ENCODE data around the gene COLQ. TPM values are rescaled to one million over a fixed set of nuclear protein-coding genes. Genes with fewer than 3 reads are reported as not detected.

Gene COLQ
- total RNA-seq, 1 experiment from 2014 or later: not detected

DNA sequence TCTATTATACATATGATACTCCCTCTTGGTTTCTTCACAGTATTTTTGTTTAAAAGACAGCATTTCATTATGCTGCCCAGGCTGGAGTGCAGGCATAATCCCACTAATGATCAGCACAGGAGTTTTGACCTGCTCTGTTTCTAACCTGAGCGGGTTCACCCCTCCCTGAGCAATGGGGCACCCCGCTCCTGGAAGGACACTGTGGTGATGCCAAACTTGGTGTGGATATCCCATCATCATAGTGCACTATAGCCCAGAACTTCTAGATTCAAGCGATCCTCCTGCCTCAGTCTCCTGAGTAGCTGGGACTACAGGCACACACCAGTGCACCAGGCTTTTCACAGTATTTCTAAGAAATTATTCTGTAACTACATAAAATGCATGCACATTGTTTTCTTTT lies 14.9 kb downstream of the COLQ start:
- ChIA-PET POLR2A (no interaction called here), CTCF (no interaction called here)
- H3K4me1 ChIP-seq: no peaks in the 10 kb centered on the region
- H3K4me3 ChIP-seq (ENCODE audit: low read depth, low read length): no peak overlapping the region
- H3K9me3 ChIP-seq: no peaks in the 10 kb centered on the region
- no TSS peak for BruUV-seq (replicated peaks)
- H3K36me3 ChIP-seq (ENCODE audit: control insufficient read depth, insufficient read depth, low read length): no peaks in the 10 kb centered on the region
- Mint-ChIP-seq H3K4me1 (ENCODE audit: low read depth, unreplicated experiment) (no peaks in the 10 kb centered on the region), H3K27ac (ENCODE audit: unreplicated experiment) (no peak overlapping the region), H3K27me3 (ENCODE audit: insufficient read depth, unreplicated experiment) (no peaks in the 10 kb centered on the region), H3K9me3 (ENCODE audit: unreplicated experiment) (no peaks in the 10 kb centered on the region), H3K36me3 (ENCODE audit: insufficient read depth, unreplicated experiment) (no peaks in the 10 kb centered on the region), H3K4me3 (ENCODE audit: unreplicated experiment) (no peak overlapping the region)
- no peaks in the 10 kb centered on the region for H3K27me3 ChIP-seq (replicated peaks; ENCODE audit: control insufficient read depth, insufficient read depth, low read length)
- no peak for DNase-seq
- intact Hi-C loops (cut with micrococcal nuclease; ENCODE audit: unreplicated experiment): no loop called here
- TF ChIP-seq, protein P1, sequence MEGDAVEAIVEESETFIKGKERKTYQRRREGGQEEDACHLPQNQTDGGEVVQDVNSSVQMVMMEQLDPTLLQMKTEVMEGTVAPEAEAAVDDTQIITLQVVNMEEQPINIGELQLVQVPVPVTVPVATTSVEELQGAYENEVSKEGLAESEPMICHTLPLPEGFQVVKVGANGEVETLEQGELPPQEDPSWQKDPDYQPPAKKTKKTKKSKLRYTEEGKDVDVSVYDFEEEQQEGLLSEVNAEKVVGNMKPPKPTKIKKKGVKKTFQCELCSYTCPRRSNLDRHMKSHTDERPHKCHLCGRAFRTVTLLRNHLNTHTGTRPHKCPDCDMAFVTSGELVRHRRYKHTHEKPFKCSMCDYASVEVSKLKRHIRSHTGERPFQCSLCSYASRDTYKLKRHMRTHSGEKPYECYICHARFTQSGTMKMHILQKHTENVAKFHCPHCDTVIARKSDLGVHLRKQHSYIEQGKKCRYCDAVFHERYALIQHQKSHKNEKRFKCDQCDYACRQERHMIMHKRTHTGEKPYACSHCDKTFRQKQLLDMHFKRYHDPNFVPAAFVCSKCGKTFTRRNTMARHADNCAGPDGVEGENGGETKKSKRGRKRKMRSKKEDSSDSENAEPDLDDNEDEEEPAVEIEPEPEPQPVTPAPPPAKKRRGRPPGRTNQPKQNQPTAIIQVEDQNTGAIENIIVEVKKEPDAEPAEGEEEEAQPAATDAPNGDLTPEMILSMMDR (IDR thresholded peaks at IDR 0.05; ENCODE audit: insufficient read depth in 1 of 2, low read depth in 1 of 2, low read length in 1 of 2, severe bottlenecking in 1 of 2, unreplicated experiment in 1 of 2): no peak

DNA sequence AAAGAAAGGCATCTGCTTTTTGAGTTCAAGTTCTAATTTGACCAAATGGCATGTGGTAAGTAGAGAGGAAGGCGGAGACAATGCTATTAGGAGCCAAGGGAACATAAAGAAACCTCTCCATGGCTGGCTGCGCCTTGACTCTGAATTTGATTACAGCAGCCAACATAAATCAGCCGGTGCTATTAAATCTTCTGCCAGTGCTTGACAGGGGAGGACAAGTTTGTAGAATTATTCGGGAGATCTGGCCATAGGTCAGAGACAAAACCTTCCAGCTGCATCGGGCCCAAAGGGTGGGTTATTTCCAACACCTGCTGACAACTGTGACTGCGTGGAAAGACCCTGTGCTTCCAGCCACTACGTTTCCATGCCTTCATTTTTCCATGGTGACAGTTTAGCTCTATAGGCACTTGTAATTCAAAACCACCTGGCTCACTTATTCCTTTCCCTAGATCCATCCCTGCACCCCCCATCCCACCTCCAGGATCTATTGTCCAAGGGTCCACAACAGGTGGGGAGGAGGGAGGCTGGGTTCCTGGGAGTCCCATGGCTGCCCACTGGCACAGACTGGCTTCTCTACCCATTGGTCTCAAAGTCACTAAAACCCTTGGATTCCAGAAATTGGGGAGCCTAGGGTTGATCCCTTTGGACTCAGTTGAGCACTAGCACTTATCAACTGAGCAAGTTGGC lies 15.9 kb downstream of the COLQ start:
- ChIA-PET POLR2A (no interaction called here), CTCF (no interaction called here)
- no peak for DNase-seq
- no TSS peak for BruUV-seq (replicated peaks)
- H3K27ac Mint-ChIP-seq (ENCODE audit: unreplicated experiment): no peak overlapping the region
- H3K27me3 Mint-ChIP-seq (ENCODE audit: insufficient read depth, unreplicated experiment): no peaks in the 10 kb centered on the region
- Histone ChIP-seq H3K36me3 (ENCODE audit: control insufficient read depth, insufficient read depth, low read length) (no peaks in the 10 kb centered on the region), H3K9me3 (no peaks in the 10 kb centered on the region), H3K4me1 (no peaks in the 10 kb centered on the region), H3K4me3 (ENCODE audit: low read depth, low read length) (no peak overlapping the region), H3K27me3 (replicated peaks; ENCODE audit: control insufficient read depth, insufficient read depth, low read length) (no peaks in the 10 kb centered on the region)
- intact Hi-C loops (cut with micrococcal nuclease; ENCODE audit: unreplicated experiment): no loop called here
- H3K4me3 Mint-ChIP-seq (ENCODE audit: unreplicated experiment): no peak overlapping the region
- H3K9me3 Mint-ChIP-seq (ENCODE audit: unreplicated experiment): no peaks in the 10 kb centered on the region
- TF ChIP-seq, protein P1 (IDR thresholded peaks at IDR 0.05; ENCODE audit: insufficient read depth in 1 of 2, low read depth in 1 of 2, low read length in 1 of 2, severe bottlenecking in 1 of 2, unreplicated experiment in 1 of 2): no peak
- no peaks in the 10 kb centered on the region for H3K36me3 Mint-ChIP-seq (ENCODE audit: insufficient read depth, unreplicated experiment)
- H3K4me1 Mint-ChIP-seq (ENCODE audit: low read depth, unreplicated experiment): no peaks in the 10 kb centered on the region

DNA sequence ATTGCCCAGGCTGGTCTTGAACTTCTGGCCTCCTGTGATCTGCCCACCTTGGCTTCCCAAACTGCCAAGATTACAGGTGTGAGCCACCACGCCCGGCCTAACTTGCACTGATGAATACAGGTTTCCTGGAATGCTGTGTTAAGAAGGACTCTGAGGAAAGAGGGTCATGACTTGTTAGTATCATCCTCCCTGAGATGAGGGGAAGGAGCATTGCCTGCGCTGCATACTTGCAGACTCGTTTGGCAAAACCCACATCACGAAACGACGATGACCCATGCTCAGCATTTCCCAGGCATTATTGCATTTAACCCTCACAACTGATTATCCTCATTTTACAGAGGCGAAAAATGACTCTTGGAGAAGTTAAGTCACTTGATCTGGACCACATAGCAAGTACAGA lies 18.9 kb downstream of the COLQ start:
- Histone ChIP-seq H3K4me1 (no peaks in the 10 kb centered on the region), H3K4me3 (ENCODE audit: low read depth, low read length) (no peak overlapping the region), H3K9me3 (no peaks in the 10 kb centered on the region), H3K27me3 (replicated peaks; ENCODE audit: control insufficient read depth, insufficient read depth, low read length) (no peaks in the 10 kb centered on the region), H3K36me3 (ENCODE audit: control insufficient read depth, insufficient read depth, low read length) (no peaks in the 10 kb centered on the region)
- ChIA-PET POLR2A (no interaction called here), CTCF (no interaction called here)
- Mint-ChIP-seq H3K4me3 (ENCODE audit: unreplicated experiment) (no peak overlapping the region), H3K36me3 (ENCODE audit: insufficient read depth, unreplicated experiment) (no peaks in the 10 kb centered on the region), H3K4me1 (ENCODE audit: low read depth, unreplicated experiment) (no peaks in the 10 kb centered on the region), H3K27me3 (ENCODE audit: insufficient read depth, unreplicated experiment) (no peaks in the 10 kb centered on the region), H3K9me3 (ENCODE audit: unreplicated experiment) (no peaks in the 10 kb centered on the region), H3K27ac (ENCODE audit: unreplicated experiment) (no peak overlapping the region)
- no TSS peak for BruUV-seq (replicated peaks)
- DNase-seq: no peak
- TF ChIP-seq, protein P1 (IDR thresholded peaks at IDR 0.05; ENCODE audit: insufficient read depth in 1 of 2, low read depth in 1 of 2, low read length in 1 of 2, severe bottlenecking in 1 of 2, unreplicated experiment in 1 of 2): no peak
- intact Hi-C loops (cut with micrococcal nuclease; ENCODE audit: unreplicated experiment): no loop called here
